HG03432 (cell line): ENCODE results near the gene FXYD7.

Experiments used
- ATAC-seq: cut with Tn5 transposase; IDR thresholded peaks from one replicate; pipeline ENCODE4 v1.9.1; 2021; ENCODE audit warnings: mild to moderate bottlenecking, moderate library complexity; ENCODE audit not compliant: unreplicated experiment

The FXYD7 gene

GRCh38 chr19:35162471-35163326 lies 19.6 kb downstream of the FXYD7 start:
- no peak for ATAC-seq

GRCh38 chr19:35164418-35164817 lies 21.4 kb downstream of the FXYD7 start:
- no peak for ATAC-seq

- no peak for ATAC-seq
These were observed 22.4 kb downstream of the FXYD7 start for GRCh38 chr19:35165200-35166058.

DNA sequence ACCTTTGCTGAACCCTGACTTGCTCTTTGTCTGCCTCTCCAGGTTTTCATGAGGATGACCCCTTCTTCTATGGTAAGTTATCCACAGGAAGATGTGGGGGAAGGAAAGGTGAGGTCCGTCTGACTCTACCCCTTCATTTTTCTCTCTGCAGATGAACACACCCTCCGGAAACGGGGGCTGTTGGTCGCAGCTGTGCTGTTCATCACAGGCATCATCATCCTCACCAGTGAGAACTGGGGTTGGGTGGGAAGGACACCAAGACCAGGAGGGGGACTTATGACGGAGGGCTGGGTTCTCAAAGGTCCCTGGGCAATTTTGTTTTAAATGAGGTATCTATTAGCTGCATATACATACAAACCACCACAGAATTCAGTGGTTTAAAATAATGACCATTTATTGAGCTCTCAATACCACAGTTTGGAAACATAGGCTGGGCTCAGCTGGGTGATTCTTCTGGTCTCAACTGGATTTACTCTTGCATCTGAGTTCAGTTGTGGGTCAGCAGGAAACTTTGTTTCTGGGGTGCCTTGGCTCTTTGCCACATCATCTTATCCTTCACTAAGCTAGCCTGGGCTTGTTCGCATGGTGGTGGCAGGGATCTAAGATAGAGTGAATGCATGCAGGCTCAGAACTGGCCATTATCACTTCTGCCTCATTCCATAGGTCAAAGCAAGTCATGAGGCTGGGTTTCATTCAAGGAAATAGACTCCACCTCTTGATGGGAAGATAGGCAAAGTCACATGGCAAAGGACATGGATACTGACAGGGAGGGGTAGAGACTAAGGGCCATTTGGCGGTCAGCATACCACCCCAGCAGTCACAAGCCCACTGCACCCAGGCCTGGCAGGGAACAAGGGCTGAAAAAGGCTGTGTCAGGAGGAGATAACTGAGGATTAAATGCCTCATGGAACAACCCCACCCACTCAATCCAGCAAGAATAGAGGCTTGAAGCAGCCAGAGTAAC lies 23.3 kb downstream of the FXYD7 start:
- no peak for ATAC-seq

DNA sequence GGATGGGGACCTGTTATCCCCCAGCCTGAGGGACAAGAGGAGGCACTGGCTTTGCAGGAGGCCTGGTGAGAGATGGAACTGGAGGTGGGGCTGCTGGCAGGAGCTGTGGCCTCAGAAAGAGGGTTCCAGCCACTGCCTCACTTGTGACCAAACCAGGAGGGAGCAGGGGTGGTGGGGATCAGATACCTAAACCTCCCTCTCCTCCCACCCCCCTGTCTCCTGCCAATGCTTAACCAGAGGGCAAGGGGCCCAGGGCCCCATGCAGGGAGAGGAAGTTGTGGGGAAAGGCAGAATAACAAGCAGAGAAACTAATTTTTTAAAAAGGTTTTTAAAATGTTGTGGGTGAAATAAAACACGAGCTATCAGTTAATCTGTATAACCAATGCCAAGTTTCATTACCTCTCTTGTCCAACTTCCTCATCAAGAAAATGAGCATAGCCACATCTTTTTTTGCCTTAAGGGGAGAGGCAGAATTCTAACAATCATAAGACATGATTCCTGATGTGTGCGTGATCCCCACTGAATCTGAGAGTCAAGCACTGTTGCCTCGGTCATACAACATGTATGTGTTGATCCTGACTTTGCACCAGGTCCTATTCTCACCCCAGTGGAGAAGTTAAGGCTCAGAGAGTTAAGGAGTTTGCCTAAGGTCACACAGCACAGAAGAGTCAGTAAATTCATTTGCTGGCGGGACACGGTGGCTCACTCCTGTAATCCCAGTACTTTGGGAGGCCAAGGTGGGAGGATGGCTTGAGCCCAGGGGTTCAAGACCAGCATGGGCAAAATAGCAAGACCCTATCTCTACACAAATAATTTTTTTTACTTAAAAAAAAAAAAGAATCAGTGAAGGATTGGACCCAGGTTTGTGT lies 24.4 kb downstream of the FXYD7 start:
- ATAC-seq: no peak

GRCh38 chr19:35168196-35168595 lies 25.1 kb downstream of the FXYD7 start:
- no peak for ATAC-seq

DNA sequence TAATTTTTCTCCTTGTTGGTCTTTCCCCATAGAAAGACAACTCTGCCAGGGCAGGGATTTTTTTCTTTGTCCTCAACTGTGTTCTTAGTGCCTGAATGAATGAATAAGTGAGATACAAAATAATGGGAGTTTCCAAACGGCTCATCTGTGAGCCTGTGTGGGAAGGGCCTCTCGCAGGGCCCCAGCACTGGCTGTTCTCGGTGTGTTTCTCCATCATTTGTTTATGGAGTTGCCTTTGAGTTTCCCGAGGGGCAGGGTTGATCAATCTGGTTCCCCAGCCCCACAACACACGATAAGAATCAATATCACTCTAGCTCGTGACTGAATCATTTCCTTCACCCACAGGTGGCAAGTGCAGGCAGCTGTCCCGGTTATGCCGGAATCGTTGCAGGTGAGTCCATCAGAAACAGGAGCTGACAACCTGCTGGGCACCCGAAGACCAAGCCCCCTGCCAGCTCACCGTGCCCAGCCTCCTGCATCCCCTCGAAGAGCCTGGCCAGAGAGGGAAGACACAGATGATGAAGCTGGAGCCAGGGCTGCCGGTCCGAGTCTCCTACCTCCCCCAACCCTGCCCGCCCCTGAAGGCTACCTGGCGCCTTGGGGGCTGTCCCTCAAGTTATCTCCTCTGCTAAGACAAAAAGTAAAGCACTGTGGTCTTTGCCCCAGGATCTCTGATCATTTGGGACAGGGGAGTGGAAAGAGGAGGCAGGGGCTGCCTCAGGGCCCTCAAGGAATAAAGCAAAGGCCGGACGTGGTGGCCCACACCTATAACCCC lies 26.4 kb downstream of the FXYD7 start:
- no peak for ATAC-seq

- no peak for ATAC-seq
These were observed 27.5 kb downstream of the FXYD7 start for GRCh38 chr19:35170359-35171061.

DNA sequence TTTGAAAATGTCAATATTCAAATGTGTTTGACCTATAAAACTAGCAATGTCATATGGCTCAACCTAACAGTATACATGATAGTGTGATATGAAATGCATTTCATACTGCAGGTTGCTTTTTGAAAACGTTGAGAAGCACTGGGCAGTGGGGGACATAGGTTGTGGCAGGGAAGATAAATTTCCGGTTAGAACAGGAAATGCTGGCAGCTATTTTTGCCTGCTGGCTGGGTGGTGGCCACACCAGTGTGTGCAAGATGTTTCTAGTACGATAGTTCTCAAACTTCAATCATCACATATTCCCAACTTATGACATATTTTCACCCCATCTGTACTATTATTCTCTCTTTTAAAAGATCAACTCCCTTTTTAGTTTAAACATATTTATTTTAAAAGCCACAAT lies 28.7 kb downstream of the FXYD7 start:
- ATAC-seq: no peak

- no peak for ATAC-seq
These were observed 31.2 kb downstream of the FXYD7 start for GRCh38 chr19:35174226-35174625.

- no peak for ATAC-seq
These were observed 33.1 kb downstream of the FXYD7 start for GRCh38 chr19:35176181-35176570.

DNA sequence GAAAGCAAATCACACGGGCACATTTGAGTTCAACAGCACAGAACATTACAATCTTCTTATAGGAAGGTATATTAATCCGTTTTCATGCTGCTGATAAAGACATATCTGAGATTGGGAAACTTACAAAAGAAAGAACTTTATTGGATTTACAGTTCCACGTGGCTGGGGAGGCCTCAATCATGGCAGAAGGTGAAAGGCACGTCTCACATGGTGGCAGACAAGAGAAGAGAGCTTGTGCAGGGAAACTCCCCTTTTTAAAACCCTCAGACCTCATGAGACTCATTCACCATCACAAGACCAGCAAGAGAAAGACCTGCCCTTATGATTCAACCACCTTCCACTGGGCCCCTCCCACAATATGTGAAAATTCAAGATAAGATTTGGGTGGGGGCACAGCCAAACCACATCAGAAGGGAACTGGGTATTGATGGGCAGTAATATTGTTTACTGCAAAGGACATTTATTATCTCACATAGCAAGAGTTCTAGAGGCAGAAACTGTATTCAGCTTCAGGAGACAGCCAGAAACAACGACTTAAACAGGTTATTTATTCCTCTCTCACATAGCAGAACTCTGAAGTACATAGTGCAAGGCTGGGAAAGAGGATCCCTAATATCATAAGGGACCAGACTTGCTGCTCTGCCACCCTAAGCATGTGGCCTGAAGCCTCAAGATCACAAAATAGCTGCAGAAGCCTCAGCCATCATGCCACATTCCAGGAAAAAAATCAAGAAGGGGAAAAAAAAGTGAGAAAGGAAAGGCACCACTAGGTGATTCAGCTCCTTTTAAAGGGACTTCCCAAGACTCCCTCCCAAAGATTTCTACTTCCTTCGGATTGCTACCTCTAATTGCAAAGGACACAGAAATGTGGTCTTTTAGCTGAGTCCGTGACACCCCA lies 34.6 kb downstream of the FXYD7 start:
- ATAC-seq: no peak

DNA sequence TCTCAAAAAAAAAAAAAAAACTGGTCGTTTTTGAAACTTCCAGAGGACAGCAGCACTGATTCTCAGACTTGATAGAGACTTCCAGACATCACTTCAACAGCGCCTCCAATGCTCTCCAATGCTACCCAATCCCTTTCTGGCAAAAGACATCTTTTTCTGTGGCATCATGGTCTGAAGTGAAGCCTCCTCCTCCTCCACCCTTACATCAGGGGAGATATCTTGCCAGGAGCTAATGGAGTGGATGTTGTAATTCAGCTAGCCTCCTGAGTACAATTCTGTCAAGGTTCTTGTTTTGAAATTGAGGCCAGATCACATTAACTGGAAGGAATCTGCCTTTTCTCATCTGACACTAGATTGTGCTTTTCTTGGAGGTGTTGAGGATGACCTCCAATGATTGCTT lies 35.6 kb downstream of the FXYD7 start:
- no peak for ATAC-seq

GRCh38 chr19:35179830-35180229 lies 36.8 kb downstream of the FXYD7 start:
- no peak for ATAC-seq

DNA sequence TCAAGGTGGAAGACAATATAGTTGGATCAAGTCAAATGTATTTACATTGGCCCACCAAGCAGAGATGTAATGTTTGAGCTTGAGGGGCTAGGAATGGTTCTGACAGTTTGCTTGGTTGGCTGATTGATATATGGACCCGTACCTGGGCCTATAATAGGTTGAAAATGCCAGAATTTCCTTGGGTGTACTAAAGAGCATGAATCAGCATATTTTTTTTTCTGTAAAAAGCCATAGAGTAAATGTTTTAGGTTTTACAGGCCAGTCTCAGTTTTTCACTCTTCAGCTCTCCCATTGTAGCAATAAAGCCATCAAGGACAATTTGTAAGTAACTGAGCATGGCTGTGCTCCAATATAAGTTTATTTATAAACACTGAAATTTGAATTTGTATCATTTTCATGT lies 38.3 kb downstream of the FXYD7 start:
- ATAC-seq: no peak

DNA sequence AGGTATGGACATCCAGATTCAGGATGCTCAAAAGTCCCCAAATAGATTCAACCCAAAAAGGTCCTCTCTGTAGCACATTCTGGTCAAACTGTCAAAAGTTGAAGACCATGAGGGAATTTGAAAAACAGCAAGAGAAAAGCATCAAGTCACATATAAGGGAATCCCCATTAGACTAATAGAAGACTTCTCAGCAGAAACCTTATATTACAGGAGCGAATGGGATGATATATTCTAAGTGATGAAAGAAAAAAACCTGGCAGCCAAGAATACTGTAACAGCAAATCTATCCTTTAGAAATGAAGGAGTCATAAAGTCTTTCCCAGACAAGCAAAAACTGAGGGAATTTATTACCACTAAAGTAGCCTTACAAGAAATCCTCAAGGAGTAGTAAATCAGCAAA lies 41.2 kb downstream of the FXYD7 start:
- no peak for ATAC-seq

DNA sequence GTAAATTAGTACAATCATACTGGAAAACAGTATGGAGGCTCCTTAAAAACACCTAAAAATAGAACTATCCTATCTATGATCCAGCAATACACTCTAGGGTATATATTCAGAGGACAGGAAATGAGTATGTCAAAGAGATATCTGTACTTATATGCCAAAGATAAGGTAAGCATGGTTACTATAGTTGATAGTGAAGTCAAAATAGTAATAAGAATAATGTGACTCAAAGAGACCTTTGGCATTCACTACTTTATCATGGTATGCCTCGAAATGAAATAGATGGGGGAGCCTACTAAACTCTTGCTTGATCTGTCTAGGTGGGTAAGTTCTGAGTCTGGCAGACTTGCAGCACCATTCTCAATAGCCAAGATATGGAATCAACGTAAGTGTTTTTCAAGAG lies 41.8 kb downstream of the FXYD7 start:
- no peak for ATAC-seq
